Epithelial cell of umbilical artery (primary cell): ENCODE data around the gene PHB1. TPM values are rescaled to one million over a fixed set of nuclear protein-coding genes. Genes with fewer than 3 reads are reported as not detected.

Source experiments
- total RNA-seq: library from RNA; depleted of rRNA; stranded (reverse); fragments of >200 nt; gene quantifications from 2 replicates; pipeline ENCODE4 v1.2.3, GENCODE V29; 2014

The PHB1 gene
- total RNA-seq, result 213 and 255 TPM in 2 replicates

GRCh38 chr17:49414622-49415350 is at the start of gene PHB1:
PHB1 (minus strand) TSS chr17:49414882; CDS start chr17:49413264, 1,618 bp downstream.

GRCh38 chr17:49361902-49362722 is 52.6 kb downstream of the PHB1 start, which contains the start of gene ZNF652:
ZNF652 (minus strand) TSS chr17:49362250; CDS start chr17:49317725, 44,525 bp downstream.

Other genes with a start within 250 kb of the PHB1 start
- 0.76 TPM in 1 of 2 replicates, not detected in the other for gene GNGT2, start 204.3 kb downstream of the PHB1 start, total RNA-seq
- gene ABI3, start 204.2 kb downstream of the PHB1 start, total RNA-seq, result 24.0 and 24.9 TPM in 2 replicates
- gene PHOSPHO1, start 184.1 kb downstream of the PHB1 start, total RNA-seq, result not detected in 2 replicates
- gene ZNF652, start 52.6 kb downstream of the PHB1 start, total RNA-seq, result 5.8 and 6.2 TPM in 2 replicates
- gene NGFR, start 80.4 kb upstream of the PHB1 start, total RNA-seq, result under 0.01 and 0.30 TPM in 2 replicates
- under 0.01 and 0.61 TPM in 2 replicates for gene NXPH3, start 161.0 kb upstream of the PHB1 start, total RNA-seq